Measurements from ENCODE around the gene BTC.
"Not testable (repeated sequence)": the region's sequence is repeated elsewhere in the genome, so short reads cannot be mapped to it uniquely, and the experiment has no call there.

The BTC gene

DNA sequence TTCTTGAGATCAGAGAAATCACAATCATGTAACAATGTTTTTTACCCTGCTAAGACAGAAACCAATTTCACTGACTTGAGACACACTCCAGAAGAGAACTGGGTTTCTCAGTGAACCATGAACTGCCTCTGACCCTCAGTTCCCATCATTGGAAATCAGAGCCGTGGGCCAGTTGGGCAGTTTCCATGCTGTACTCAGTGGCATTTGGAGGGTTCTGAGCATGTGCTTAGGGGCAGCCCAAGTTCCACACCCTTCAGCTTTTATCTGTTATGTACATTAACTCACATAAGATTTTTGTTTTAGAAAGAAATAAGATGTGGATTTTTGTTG, 77.9 kb downstream of the BTC start:
- TF ChIP-seq, protein P1, sequence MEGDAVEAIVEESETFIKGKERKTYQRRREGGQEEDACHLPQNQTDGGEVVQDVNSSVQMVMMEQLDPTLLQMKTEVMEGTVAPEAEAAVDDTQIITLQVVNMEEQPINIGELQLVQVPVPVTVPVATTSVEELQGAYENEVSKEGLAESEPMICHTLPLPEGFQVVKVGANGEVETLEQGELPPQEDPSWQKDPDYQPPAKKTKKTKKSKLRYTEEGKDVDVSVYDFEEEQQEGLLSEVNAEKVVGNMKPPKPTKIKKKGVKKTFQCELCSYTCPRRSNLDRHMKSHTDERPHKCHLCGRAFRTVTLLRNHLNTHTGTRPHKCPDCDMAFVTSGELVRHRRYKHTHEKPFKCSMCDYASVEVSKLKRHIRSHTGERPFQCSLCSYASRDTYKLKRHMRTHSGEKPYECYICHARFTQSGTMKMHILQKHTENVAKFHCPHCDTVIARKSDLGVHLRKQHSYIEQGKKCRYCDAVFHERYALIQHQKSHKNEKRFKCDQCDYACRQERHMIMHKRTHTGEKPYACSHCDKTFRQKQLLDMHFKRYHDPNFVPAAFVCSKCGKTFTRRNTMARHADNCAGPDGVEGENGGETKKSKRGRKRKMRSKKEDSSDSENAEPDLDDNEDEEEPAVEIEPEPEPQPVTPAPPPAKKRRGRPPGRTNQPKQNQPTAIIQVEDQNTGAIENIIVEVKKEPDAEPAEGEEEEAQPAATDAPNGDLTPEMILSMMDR (IDR thresholded peaks at IDR 0.05; ENCODE audit: insufficient read depth, low read depth, low read length, missing control alignments), result no peak
- no peak overlapping the region for H3K4me3 ChIP-seq (ENCODE audit: low read depth, low read length)
- DNase-seq (ENCODE audit: low read depth), result no peak

DNA sequence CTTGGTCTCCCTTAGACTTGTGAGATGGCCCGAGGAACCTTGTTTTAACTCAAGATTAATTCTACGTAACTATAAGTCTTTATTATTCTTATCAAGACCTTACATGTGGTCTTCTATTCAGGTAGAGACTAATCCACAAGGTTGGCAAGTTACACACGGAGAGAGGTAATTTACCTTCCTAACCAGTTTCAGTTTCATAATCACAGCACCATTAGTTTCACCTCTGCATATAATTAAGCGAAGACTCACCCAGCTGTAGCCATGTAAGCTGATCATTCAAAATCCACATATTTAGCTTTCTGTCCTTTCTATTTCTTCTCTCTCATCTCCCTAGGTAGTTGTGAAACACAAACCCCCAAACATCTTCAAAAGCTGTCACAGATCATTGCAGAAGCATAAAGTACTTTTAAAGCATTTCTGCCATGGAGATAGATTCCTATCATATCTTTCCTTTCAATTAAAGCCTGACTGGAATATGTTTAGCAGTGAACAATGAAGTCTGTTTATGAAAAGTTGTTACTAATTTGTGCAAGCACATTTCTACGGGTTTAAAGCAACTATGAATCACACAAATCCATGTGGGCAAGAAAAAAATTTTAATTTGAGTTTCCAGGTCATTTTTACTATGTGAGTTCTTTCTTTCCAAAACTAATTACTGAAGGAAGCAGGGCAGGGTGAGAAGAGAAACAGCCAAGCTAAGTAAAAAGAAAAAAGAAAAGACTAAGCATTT, 78.5 kb downstream of the BTC start:
- no peak for DNase-seq (ENCODE audit: low read depth)
- TF ChIP-seq, protein P1 (IDR thresholded peaks at IDR 0.05; ENCODE audit: insufficient read depth, low read depth, low read length, missing control alignments), result no peak
- no peak overlapping the region for H3K4me3 ChIP-seq (ENCODE audit: low read depth, low read length)

DNA sequence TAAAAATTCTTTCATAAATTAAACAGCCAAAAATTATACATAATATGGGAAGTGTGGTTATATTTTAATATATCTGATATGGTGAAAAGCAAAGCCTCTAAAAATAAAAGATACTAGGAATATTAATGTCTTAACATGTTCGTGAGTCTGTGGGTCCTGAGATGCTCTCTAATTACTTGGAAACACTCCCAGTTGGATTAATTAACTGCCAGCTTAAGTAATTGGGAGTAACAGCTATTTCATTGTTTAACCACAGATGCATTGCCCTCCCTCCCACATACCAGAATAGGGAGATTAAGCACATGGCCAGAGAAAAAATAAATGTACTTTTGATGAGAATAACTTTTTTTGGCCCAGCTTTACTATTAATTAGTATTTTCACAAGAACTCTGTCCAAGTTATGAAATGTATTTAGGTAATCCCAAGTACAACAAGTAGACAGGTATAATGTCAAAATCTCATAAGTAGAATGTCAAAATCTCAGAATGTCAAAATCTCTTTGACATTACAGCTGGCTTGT, 79.7 kb downstream of the BTC start:
- DNase-seq (ENCODE audit: low read depth), result no peak
- H3K4me3 ChIP-seq (ENCODE audit: low read depth, low read length), result no peak overlapping the region
- TF ChIP-seq, protein P1 (IDR thresholded peaks at IDR 0.05; ENCODE audit: insufficient read depth, low read depth, low read length, missing control alignments), result no peak

DNA sequence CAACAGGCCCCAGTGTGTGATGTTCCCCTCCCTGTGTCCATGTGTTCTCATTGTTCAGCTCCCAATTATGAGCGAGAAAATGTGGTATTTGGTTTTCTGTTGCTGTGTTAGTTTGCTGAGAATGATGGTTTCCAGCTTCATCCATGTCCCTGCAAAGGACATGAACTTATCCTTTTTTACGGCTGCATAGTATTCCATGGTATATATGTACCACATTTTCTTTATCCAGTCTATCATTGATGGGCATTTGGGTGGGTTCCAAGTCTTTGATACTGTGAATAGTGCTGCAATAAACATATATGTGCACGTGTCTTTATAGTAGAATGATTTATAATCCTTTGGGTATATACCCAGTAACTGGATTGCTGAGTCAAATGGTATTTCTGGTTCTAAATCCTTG, 86.2 kb downstream of the BTC start:
- not testable (repeated sequence) for DNase-seq (ENCODE audit: low read depth); H3K4me3 ChIP-seq (ENCODE audit: low read depth, low read length)
